Endothelial cell of umbilical vein (primary cell): ENCODE data around the gene LITAFD.

Experiments used
- JUN ChIP-seq: IDR thresholded peaks from 2 replicates; pipeline ENCODE4 v1.6.1; 2011; ENCODE audit warnings: borderline replicate concordance, low read depth; ENCODE audit not compliant: insufficient read length, insufficient read depth
- MYC ChIP-seq: IDR thresholded peaks from one replicate; pipeline ENCODE4 v1.6.1; 2011; ENCODE audit warnings: mild to moderate bottlenecking, low read depth, low read length
- POLR2A ChIP-seq: IDR thresholded peaks from 2 replicates; pipeline ENCODE4 v1.6.1; 2012; ENCODE audit warnings: low read depth, mild to moderate bottlenecking, control low read depth, low read length
- POLR2AphosphoS5 ChIP-seq: IDR thresholded peaks from 2 replicates; pipeline ENCODE4 v1.6.1; 2012; ENCODE audit warnings: low read depth, mild to moderate bottlenecking, control low read depth, low read length, moderate library complexity; ENCODE audit not compliant: insufficient read depth
- TF ChIP-seq, protein P1 (sequence below): IDR thresholded peaks from 2 replicates; pipeline ENCODE4 v1.6.1; 2011; ENCODE audit not compliant: insufficient read depth, insufficient read length
- TF ChIP-seq, protein P2 (sequence below), 2 donors: IDR thresholded peaks; 1 replicate in 1 of 2; 2 replicates in 1 of 2; pipeline ENCODE4 v1.5.1; 2011; ENCODE audit warnings: low read length in 2 of 2, mild to moderate bottlenecking in 2 of 2, moderate library complexity in 2 of 2, control low read depth in 1 of 2, inconsistent platforms in 1 of 2, low read depth in 1 of 2; ENCODE audit not compliant: insufficient read depth in 1 of 2; ENCODE audit errors: extremely low read depth in 1 of 2

DNA sequence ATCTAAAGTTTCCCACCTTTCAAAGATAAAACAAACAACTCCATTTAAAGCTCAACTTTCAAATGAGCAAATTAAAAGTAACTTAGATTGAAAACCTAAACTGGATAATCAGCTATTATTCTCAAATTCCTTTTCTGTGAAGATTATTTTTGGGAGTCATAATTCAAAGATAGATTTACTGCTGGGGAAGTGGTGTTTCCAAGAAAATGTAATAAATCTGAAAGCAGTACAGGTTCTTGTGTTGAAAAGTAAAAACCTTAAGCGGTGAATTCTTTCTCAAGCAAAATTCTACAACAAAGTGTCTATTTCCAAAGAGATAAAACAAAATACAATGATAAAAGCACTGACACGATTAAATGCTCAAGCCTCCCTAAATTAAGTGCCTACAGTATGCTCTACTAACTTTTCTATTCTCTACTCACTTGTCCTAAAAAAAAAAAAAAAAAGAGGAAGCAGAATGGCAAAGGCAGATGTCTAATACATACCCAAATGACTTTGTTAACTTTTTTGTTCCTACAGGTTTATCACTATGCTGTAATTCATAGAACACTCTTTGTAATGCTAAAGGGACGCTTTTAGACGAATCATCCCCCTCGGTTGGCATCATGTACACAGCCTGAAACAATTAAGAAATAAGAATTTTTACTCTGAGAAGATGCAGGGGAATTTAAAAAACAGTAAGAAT, 34.5 kb downstream of the LITAFD start:
- TF ChIP-seq, protein P1, sequence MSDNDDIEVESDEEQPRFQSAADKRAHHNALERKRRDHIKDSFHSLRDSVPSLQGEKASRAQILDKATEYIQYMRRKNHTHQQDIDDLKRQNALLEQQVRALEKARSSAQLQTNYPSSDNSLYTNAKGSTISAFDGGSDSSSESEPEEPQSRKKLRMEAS, result no peak
- TF ChIP-seq, protein P2, sequence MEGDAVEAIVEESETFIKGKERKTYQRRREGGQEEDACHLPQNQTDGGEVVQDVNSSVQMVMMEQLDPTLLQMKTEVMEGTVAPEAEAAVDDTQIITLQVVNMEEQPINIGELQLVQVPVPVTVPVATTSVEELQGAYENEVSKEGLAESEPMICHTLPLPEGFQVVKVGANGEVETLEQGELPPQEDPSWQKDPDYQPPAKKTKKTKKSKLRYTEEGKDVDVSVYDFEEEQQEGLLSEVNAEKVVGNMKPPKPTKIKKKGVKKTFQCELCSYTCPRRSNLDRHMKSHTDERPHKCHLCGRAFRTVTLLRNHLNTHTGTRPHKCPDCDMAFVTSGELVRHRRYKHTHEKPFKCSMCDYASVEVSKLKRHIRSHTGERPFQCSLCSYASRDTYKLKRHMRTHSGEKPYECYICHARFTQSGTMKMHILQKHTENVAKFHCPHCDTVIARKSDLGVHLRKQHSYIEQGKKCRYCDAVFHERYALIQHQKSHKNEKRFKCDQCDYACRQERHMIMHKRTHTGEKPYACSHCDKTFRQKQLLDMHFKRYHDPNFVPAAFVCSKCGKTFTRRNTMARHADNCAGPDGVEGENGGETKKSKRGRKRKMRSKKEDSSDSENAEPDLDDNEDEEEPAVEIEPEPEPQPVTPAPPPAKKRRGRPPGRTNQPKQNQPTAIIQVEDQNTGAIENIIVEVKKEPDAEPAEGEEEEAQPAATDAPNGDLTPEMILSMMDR (IDR thresholded peaks at IDR 0.05; ENCODE audit: extremely low read depth in 1 of 2, insufficient read depth in 1 of 2, low read depth in 1 of 2, low read length in 2 of 2), result no peak
- no peak for TF ChIP-seq POLR2A
- TF ChIP-seq MYC, result no peak
- no peak for TF ChIP-seq POLR2AphosphoS5
- no peak for TF ChIP-seq JUN
